ENCODE data around the gene SPEN. TPM values are rescaled to one million over a fixed set of nuclear protein-coding genes. Genes with fewer than 3 reads are reported as not detected.

Gene SPEN
- polyA plus RNA-seq, 1 of the 3 experiments (the other 2 are of a cell fraction): 6.1 TPM

DNA sequence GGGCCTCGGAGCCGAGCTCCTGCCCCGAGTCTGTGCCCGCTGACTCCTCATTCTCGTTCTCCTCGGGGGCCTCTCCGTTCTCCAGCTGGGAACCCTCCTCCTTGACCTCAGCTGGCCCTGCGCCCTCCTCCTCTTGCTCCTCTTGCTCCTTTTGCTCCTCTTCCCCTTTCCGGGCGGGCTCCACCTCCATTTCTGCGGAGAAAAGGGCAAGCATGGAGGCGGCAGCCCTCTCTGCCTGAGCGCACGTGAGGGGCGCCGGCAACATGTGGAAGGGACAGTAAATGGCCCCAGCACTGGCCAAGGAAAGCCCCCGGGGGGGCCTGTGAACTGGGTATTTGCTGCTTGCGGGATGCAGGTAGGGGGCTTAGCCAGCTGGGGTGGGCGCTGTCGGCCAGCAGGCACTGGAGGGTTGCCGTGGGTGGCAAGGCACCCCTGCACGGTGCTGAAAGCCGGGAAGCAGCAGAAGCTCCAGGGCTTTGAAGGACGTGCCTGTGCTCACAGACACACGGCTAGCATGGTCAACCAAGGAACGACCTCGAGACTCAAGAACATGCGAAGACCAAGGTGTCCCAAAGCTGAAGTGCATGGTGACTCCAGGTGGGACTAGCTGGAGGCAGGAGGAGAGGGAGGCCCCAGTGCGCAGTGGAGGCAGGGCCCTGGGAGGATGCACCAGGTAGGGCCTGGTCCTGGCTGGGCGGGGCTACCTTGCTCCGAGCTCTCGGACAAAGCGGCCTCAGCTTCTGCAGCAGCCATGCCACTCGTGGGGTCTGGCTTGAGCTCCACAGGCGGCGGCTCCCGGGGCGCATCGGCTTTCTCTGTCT lies 97.7 kb downstream of the SPEN start:
- Histone ChIP-seq H3K9me2 (no peaks in the 10 kb centered on the region), H3K27ac (ENCODE audit: low read depth in 2 of 2, low read length in 1 of 2) (no peak overlapping the region), H3K27me3 (ENCODE audit: insufficient read depth) (no peaks in the 10 kb centered on the region), H3K4me2 (no peak overlapping the region), H4K20me1 (ENCODE audit: insufficient read depth) (no peaks in the 10 kb centered on the region; the same call in 1 of the 2 replicates), H3K4me3 (ENCODE audit: low read depth in 2 of 2, low read length in 1 of 2) (no peak overlapping the region), H2AFZ (ENCODE audit: low read depth) (no peak overlapping the region), H3F3A (replicated peaks; ENCODE audit: insufficient read depth) (peaks cover 21% of the 10 kb centered on the region), H3K9ac (no peak overlapping the region), H3K79me2 (ENCODE audit: insufficient read depth) (peaks cover 36% of the 10 kb centered on the region), H3K9me3 (no peaks in the 10 kb centered on the region), H3K36me3 (replicated peaks in 1 of 2; ENCODE audit: control insufficient read depth in 1 of 2, insufficient read depth in 2 of 2, low read length in 1 of 2) (peaks cover 13 to 84% of the 10 kb centered on the region in 2 experiments), H3K4me1 (ENCODE audit: control insufficient read depth in 1 of 2, insufficient read depth in 2 of 2, low read depth in 1 of 2, low read length in 1 of 2) (peaks cover 21 to 44% of the 10 kb centered on the region in 2 experiments)
- DNase-seq: no peak
- 95% methylated on average over 32 of the region's 39 CpGs for WGBS (ENCODE audit: low lambda C conversion rate)
- CTCF ChIA-PET: interaction anchor here (0.9 kb wide), 1 partner anchor 130 kb away, joined by 3 read pairs; no protein-coding TSS in a partner anchor
- no peak for TF ChIP-seq TAF1 (IDR thresholded peaks at IDR 0.05; ENCODE audit: borderline replicate concordance, low read depth, low read length)
- POLR2A ChIA-PET: no interaction called here

DNA sequence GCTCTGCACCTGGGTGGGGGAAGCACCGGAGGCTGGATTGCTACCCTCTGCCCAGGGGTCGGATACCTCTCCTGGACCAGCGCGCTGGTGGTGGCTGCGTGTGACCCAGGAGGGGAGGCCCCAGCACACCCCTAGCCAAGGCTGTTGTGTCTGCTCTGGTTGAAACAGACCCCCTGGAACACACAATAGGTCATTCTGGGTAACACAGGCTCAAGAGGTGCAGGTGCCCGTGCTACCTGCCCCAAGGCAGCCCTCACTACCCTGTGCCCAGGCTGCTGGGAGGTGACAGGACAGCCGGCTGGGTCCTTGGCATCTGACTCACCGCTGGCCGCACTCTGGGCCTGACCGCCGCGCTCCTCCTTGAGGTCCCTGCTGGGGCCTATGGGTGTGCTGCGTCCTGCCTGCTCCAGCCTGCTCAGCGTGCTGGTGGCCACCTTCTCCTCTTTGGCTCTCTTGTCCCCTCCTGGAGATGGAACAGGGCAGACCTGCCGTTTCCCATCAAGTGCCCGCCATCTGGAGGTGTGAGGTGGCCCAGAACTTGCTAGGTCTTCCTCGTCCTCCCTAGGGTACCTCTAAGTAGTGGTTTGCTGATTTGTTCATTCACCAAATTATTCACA lies 98.4 kb downstream of the SPEN start:
- Histone ChIP-seq H3K9me2 (no peaks in the 10 kb centered on the region), H2AFZ (ENCODE audit: low read depth) (no peak overlapping the region), H4K20me1 (ENCODE audit: insufficient read depth) (no peaks in the 10 kb centered on the region; the same call in 1 of the 2 replicates), H3K27me3 (ENCODE audit: insufficient read depth) (no peaks in the 10 kb centered on the region), H3K4me2 (no peak overlapping the region), H3K4me3 (ENCODE audit: low read depth in 2 of 2, low read length in 1 of 2) (no peak overlapping the region), H3K79me2 (ENCODE audit: insufficient read depth) (peaks cover 44% of the 10 kb centered on the region), H3K4me1 (ENCODE audit: control insufficient read depth in 1 of 2, insufficient read depth in 2 of 2, low read depth in 1 of 2, low read length in 1 of 2) (peaks cover 28 to 45% of the 10 kb centered on the region in 2 experiments), H3K27ac (ENCODE audit: low read depth in 2 of 2, low read length in 1 of 2) (no peak overlapping the region; a peak in 1 of 4 replicates), H3F3A (replicated peaks; ENCODE audit: insufficient read depth) (peaks cover 15% of the 10 kb centered on the region), H3K9ac (no peak overlapping the region), H3K36me3 (replicated peaks in 1 of 2; ENCODE audit: control insufficient read depth in 1 of 2, insufficient read depth in 2 of 2, low read length in 1 of 2) (peaks cover 8 to 76% of the 10 kb centered on the region in 2 experiments), H3K9me3 (no peaks in the 10 kb centered on the region)
- no peak for DNase-seq
- WGBS (ENCODE audit: low lambda C conversion rate): 98% methylated on average over 8 of the region's 17 CpGs
- CTCF ChIA-PET: interaction anchor here (0.9 kb wide), 1 partner anchor 131 kb away, joined by 3 read pairs; no protein-coding TSS in a partner anchor
- POLR2A ChIA-PET: no interaction called here
- TF ChIP-seq, protein P1, sequence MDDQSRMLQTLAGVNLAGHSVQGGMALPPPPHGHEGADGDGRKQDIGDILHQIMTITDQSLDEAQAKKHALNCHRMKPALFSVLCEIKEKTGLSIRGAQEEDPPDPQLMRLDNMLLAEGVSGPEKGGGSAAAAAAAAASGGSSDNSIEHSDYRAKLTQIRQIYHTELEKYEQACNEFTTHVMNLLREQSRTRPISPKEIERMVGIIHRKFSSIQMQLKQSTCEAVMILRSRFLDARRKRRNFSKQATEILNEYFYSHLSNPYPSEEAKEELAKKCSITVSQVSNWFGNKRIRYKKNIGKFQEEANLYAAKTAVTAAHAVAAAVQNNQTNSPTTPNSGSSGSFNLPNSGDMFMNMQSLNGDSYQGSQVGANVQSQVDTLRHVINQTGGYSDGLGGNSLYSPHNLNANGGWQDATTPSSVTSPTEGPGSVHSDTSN (IDR thresholded peaks at IDR 0.05): no peak
- TF ChIP-seq, protein P2, sequence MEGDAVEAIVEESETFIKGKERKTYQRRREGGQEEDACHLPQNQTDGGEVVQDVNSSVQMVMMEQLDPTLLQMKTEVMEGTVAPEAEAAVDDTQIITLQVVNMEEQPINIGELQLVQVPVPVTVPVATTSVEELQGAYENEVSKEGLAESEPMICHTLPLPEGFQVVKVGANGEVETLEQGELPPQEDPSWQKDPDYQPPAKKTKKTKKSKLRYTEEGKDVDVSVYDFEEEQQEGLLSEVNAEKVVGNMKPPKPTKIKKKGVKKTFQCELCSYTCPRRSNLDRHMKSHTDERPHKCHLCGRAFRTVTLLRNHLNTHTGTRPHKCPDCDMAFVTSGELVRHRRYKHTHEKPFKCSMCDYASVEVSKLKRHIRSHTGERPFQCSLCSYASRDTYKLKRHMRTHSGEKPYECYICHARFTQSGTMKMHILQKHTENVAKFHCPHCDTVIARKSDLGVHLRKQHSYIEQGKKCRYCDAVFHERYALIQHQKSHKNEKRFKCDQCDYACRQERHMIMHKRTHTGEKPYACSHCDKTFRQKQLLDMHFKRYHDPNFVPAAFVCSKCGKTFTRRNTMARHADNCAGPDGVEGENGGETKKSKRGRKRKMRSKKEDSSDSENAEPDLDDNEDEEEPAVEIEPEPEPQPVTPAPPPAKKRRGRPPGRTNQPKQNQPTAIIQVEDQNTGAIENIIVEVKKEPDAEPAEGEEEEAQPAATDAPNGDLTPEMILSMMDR (IDR thresholded peaks at IDR 0.05): no peak
- TF ChIP-seq, protein P3, sequence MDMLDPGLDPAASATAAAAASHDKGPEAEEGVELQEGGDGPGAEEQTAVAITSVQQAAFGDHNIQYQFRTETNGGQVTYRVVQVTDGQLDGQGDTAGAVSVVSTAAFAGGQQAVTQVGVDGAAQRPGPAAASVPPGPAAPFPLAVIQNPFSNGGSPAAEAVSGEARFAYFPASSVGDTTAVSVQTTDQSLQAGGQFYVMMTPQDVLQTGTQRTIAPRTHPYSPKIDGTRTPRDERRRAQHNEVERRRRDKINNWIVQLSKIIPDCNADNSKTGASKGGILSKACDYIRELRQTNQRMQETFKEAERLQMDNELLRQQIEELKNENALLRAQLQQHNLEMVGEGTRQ (IDR thresholded peaks at IDR 0.05; ENCODE audit: borderline replicate concordance, low read depth, low read length): no peak
